ENCODE data around the gene OR6J1. TPM values are rescaled to one million over a fixed set of nuclear protein-coding genes. Genes with fewer than 3 reads are reported as not detected.
"Not testable (repeated sequence)": the region's sequence is repeated elsewhere in the genome, so short reads cannot be mapped to it uniquely, and the experiment has no call there.

Gene OR6J1
- total RNA-seq, 1 experiment from 2014 or later = not detected

DNA sequence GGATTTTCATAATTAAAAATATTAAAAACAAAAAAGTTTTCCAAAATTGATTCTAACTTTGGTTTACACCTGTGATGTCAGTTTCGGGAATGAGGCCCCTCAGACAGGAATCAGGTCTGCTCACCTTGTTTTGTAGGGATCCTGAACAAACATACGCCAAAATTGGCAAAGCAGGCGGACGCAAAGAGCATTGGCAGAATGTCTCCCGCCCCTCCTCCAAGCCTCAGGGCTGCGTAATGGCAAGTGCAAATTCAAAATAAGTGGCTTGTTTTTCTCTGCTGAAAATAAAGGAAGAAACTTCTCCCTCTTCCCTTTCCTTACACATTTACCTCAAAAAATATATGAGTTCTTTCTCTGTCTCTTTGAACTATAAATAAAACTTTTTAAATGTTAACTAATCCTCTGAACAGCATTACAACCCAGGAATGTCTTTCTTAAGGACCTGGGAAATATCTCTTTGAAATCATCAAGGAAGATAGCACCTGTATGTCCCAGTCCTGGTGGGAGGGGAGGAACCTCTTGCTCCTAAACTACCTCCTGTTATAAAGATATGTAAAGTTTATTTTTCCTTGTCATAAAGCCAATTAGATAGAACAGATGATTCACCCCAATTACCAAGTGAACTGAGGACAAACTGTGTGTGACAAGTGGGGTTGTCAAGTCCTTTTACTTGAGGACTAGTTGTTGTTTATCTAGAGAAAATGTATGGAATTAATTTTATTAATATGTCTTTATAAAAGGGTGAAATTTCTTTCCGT lies 16.5 kb downstream of the OR6J1 start:
- TF ChIP-seq, protein P1, sequence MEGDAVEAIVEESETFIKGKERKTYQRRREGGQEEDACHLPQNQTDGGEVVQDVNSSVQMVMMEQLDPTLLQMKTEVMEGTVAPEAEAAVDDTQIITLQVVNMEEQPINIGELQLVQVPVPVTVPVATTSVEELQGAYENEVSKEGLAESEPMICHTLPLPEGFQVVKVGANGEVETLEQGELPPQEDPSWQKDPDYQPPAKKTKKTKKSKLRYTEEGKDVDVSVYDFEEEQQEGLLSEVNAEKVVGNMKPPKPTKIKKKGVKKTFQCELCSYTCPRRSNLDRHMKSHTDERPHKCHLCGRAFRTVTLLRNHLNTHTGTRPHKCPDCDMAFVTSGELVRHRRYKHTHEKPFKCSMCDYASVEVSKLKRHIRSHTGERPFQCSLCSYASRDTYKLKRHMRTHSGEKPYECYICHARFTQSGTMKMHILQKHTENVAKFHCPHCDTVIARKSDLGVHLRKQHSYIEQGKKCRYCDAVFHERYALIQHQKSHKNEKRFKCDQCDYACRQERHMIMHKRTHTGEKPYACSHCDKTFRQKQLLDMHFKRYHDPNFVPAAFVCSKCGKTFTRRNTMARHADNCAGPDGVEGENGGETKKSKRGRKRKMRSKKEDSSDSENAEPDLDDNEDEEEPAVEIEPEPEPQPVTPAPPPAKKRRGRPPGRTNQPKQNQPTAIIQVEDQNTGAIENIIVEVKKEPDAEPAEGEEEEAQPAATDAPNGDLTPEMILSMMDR (IDR thresholded peaks at IDR 0.05; ENCODE audit: unreplicated experiment) = no peak
- ChIA-PET POLR2A (no interaction called here), CTCF (interaction anchor here (0.6 kb wide), 1 partner anchor 427 kb away, joined by 3 read pairs; no protein-coding TSS in a partner anchor)
- no peaks in the 10 kb centered on the region for H3K4me1 Mint-ChIP-seq (ENCODE audit: insufficient read depth, unreplicated experiment)
- intact Hi-C loops (cut with micrococcal nuclease) = no loop called here
- BruUV-seq (replicated peaks) = no TSS peak
- H3K36me3 Mint-ChIP-seq (ENCODE audit: insufficient read depth, unreplicated experiment) = no peaks in the 10 kb centered on the region
- H3K27ac Mint-ChIP-seq (ENCODE audit: low read depth, unreplicated experiment) = no peak overlapping the region
- no peak for DNase-seq (ENCODE audit: unreplicated experiment)
- no peak overlapping the region for H3K4me3 Mint-ChIP-seq (ENCODE audit: unreplicated experiment)
- peaks cover 23% of the 10 kb centered on the region for H3K27me3 Mint-ChIP-seq (ENCODE audit: insufficient read depth, unreplicated experiment)
- H3K9me3 Mint-ChIP-seq (ENCODE audit: unreplicated experiment) = peaks cover 8% of the 10 kb centered on the region

DNA sequence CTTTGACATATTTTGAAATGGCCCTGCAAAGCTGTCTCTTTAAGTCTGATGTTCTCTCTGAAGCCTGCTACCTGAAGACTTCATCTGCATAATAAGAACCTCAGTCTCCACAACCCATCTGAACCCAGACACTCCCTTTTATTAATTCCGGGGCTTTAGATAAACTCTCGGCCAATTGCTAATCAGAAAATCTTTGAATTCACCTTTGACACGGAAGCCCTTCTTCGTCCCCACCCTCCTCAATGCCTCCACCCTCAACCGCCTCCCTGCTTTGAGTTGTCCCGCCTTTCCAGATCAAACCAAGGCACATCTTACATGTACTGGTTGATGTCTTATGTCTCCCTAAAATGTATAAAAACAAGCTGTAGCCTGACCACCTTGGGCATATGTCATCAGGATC lies 17.6 kb downstream of the OR6J1 start:
- no TSS peak for BruUV-seq (replicated peaks)
- intact Hi-C loops (cut with micrococcal nuclease) = no loop called here
- CTCF ChIA-PET = interaction anchor here (0.6 kb wide), 1 partner anchor 201 kb away, joined by 3 read pairs; no protein-coding TSS in a partner anchor

DNA sequence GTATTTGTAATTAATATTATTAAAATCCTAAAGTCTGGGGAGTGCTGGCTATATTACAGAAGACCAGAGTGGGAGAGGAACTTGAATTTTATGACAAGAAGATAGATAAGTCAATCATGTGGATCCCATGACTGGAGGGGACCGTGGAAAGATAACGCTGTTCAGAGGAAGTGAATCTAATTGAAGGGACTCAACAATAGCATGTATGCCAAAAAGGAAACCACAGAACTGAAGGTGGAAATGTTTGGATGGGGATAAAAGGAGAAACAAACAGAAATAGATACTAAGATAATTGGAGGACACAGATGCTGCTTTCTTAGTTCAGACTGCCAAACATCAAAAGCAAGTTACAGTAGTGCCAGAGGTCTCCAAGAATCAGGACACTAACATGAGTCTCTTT lies 21.1 kb downstream of the OR6J1 start:
- POLR2A ChIA-PET = no interaction called here
- Mint-ChIP-seq H3K36me3 (ENCODE audit: insufficient read depth, unreplicated experiment) (no peaks in the 10 kb centered on the region), H3K9me3 (ENCODE audit: unreplicated experiment) (no peaks in the 10 kb centered on the region), H3K27me3 (ENCODE audit: insufficient read depth, unreplicated experiment) (no peaks in the 10 kb centered on the region), H3K27ac (ENCODE audit: low read depth, unreplicated experiment) (no peak overlapping the region), H3K4me1 (ENCODE audit: insufficient read depth, unreplicated experiment) (no peaks in the 10 kb centered on the region), H3K4me3 (ENCODE audit: unreplicated experiment) (no peak overlapping the region)
- TF ChIP-seq, protein P1 (IDR thresholded peaks at IDR 0.05; ENCODE audit: unreplicated experiment) = no peak
- no TSS peak for BruUV-seq (replicated peaks)
- DNase-seq (ENCODE audit: unreplicated experiment) = no peak
- CTCF ChIA-PET = no interaction called here
- intact Hi-C loops (cut with micrococcal nuclease) = no loop called here

More for the DNA sequence above, 17.6 kb downstream of the OR6J1 start:
- H3K27ac Mint-ChIP-seq (ENCODE audit: low read depth, unreplicated experiment) = no peak overlapping the region
- no peak overlapping the region for H3K4me3 Mint-ChIP-seq (ENCODE audit: unreplicated experiment)
- TF ChIP-seq, protein P1 (IDR thresholded peaks at IDR 0.05; ENCODE audit: unreplicated experiment) = no peak
- H3K4me1 Mint-ChIP-seq (ENCODE audit: insufficient read depth, unreplicated experiment) = no peaks in the 10 kb centered on the region
- DNase-seq (ENCODE audit: unreplicated experiment) = no peak
- POLR2A ChIA-PET = no interaction called here
- H3K27me3 Mint-ChIP-seq (ENCODE audit: insufficient read depth, unreplicated experiment) = peaks cover 19% of the 10 kb centered on the region
- H3K36me3 Mint-ChIP-seq (ENCODE audit: insufficient read depth, unreplicated experiment) = no peaks in the 10 kb centered on the region
- H3K9me3 Mint-ChIP-seq (ENCODE audit: unreplicated experiment) = peaks cover 8% of the 10 kb centered on the region

GRCh38 chr14:22622255-22622654 lies 21.9 kb downstream of the OR6J1 start:
- intact Hi-C loops (cut with micrococcal nuclease) = no loop called here
- ChIA-PET POLR2A (no interaction called here), CTCF (no interaction called here)
- Mint-ChIP-seq H3K27me3 (ENCODE audit: insufficient read depth, unreplicated experiment) (no peaks in the 10 kb centered on the region), H3K4me3 (ENCODE audit: unreplicated experiment) (no peak overlapping the region), H3K27ac (ENCODE audit: low read depth, unreplicated experiment) (no peak overlapping the region), H3K36me3 (ENCODE audit: insufficient read depth, unreplicated experiment) (no peaks in the 10 kb centered on the region), H3K4me1 (ENCODE audit: insufficient read depth, unreplicated experiment) (no peaks in the 10 kb centered on the region), H3K9me3 (ENCODE audit: unreplicated experiment) (no peaks in the 10 kb centered on the region)
- no peak for DNase-seq (ENCODE audit: unreplicated experiment)
- no TSS peak for BruUV-seq (replicated peaks)
- TF ChIP-seq, protein P1 (IDR thresholded peaks at IDR 0.05; ENCODE audit: unreplicated experiment) = no peak

DNA sequence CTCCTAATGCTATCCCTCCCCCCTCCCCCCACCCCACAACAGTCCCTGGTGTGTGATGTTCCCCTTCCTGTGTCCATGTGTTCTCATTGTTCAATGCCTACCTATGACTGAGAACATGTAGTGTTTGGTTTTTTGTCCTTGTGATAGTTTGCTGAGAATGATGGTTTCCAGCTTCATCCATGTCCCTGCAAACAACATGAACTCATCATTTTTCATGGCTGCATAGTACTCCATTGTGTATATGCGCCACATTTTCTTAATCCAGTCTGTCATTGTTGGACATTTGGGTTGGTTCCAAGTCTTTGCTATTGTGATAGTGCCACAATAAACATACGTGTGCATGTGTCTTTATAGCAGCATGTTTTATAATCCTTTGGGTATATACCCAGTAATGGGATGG lies 28.4 kb downstream of the OR6J1 start:
- not testable (repeated sequence) for H3K27ac Mint-ChIP-seq (ENCODE audit: low read depth, unreplicated experiment)

More for the DNA sequence above, 28.4 kb downstream of the OR6J1 start:
- H3K27me3 Mint-ChIP-seq (ENCODE audit: insufficient read depth, unreplicated experiment); H3K4me3 Mint-ChIP-seq (ENCODE audit: unreplicated experiment); POLR2A ChIA-PET; DNase-seq (ENCODE audit: unreplicated experiment); BruUV-seq (replicated peaks); CTCF ChIA-PET; H3K9me3 Mint-ChIP-seq (ENCODE audit: unreplicated experiment): not testable (repeated sequence)
- H3K36me3 Mint-ChIP-seq (ENCODE audit: insufficient read depth, unreplicated experiment) = peaks cover 16% of the 10 kb centered on the region
- intact Hi-C loops (cut with micrococcal nuclease) = loop anchor here (2.0 kb wide), 1 partner anchor 31 kb away; no protein-coding TSS in a partner anchor
- H3K4me1 Mint-ChIP-seq (ENCODE audit: insufficient read depth, unreplicated experiment) = peaks cover 20% of the 10 kb centered on the region
